H9 (cell line): ENCODE data around the gene SLC26A5. TPM values are rescaled to one million over a fixed set of nuclear protein-coding genes. Genes with fewer than 3 reads are reported as not detected.

Experiments used
- DNase-seq: peaks from one replicate; pipeline ENCODE4 v3.0.0-alpha.2; 2017
- H2AFZ ChIP-seq: one replicate; pipeline ENCODE4 v1.6.1; 2013; ENCODE audit warnings: mild to moderate bottlenecking, low read length, control low read depth, moderate library complexity
- H2AK5ac ChIP-seq: 2 replicates; pipeline ENCODE4 v1.6.1; 2013; ENCODE audit warnings: low read length, control low read depth, mixed read lengths; ENCODE audit not compliant: insufficient read length
- H2BK120ac ChIP-seq: one replicate; pipeline ENCODE4 v1.6.1; 2013; ENCODE audit warnings: low read depth, mild to moderate bottlenecking, low read length, control low read depth, inconsistent platforms; ENCODE audit not compliant: poor library complexity, severe bottlenecking
- H2BK12ac ChIP-seq: 2 replicates; pipeline ENCODE4 v1.6.1; 2013; ENCODE audit warnings: low read length, control low read depth, mixed read lengths, low read depth; ENCODE audit not compliant: insufficient read length
- H2BK15ac ChIP-seq: 2 replicates; pipeline ENCODE4 v1.6.1; 2013; ENCODE audit warnings: low read depth, low read length, control low read depth
- H2BK20ac ChIP-seq: one replicate; pipeline ENCODE4 v1.6.1; 2013; ENCODE audit warnings: low read depth, mild to moderate bottlenecking, low read length, control low read depth, inconsistent platforms; ENCODE audit not compliant: poor library complexity, severe bottlenecking
- H2BK5ac ChIP-seq: 2 replicates; pipeline ENCODE4 v1.6.1; 2013; ENCODE audit warnings: low read length, control low read depth, mixed read lengths; ENCODE audit not compliant: insufficient read length
- H3K14ac ChIP-seq: 2 replicates; pipeline ENCODE4 v1.6.1; 2013; ENCODE audit warnings: low read length, control low read depth; ENCODE audit not compliant: insufficient read depth
- H3K18ac ChIP-seq: 2 replicates; pipeline ENCODE4 v1.6.1; 2013; ENCODE audit warnings: low read depth, mild to moderate bottlenecking, mixed read lengths, low read length, control low read depth; ENCODE audit not compliant: insufficient read length
- H3K23ac ChIP-seq: 2 replicates; pipeline ENCODE4 v1.6.1; 2013; ENCODE audit warnings: low read length, control low read depth, mixed read lengths, low read depth; ENCODE audit not compliant: insufficient read length
- H3K23me2 ChIP-seq: 2 replicates; pipeline ENCODE4 v1.6.1; 2013; ENCODE audit warnings: low read depth, mild to moderate bottlenecking, mixed read lengths, low read length, control low read depth; ENCODE audit not compliant: insufficient read length, poor library complexity, severe bottlenecking
- H3K27ac ChIP-seq: 2 replicates; pipeline ENCODE4 v1.5.1; 2013; ENCODE audit warnings: low read length, control low read depth, mixed read lengths, low read depth; ENCODE audit not compliant: insufficient read length
- H3K27me3 ChIP-seq: 2 replicates; pipeline ENCODE4 v1.6.1; 2013; ENCODE audit warnings: low read length, control low read depth, inconsistent platforms; ENCODE audit not compliant: insufficient read depth
- H3K4ac ChIP-seq: 2 replicates; pipeline ENCODE4 v1.6.1; 2013; ENCODE audit warnings: low read depth, mild to moderate bottlenecking, control low read depth, inconsistent platforms, low read length, moderate library complexity
- H3K4me1 ChIP-seq: 2 replicates; pipeline ENCODE4 v1.6.1; 2013; ENCODE audit warnings: low read length, control low read depth, inconsistent platforms; ENCODE audit not compliant: insufficient read depth
- H3K4me2 ChIP-seq: 2 replicates; pipeline ENCODE4 v1.6.1; 2013; ENCODE audit warnings: low read length, control low read depth, mixed read lengths; ENCODE audit not compliant: insufficient read length, insufficient read depth
- H3K56ac ChIP-seq: 2 replicates; pipeline ENCODE4 v1.6.1; 2013; ENCODE audit warnings: low read depth, mild to moderate bottlenecking, mixed read lengths, low read length, control low read depth; ENCODE audit not compliant: insufficient read length
- H3K79me1 ChIP-seq: 2 replicates; pipeline ENCODE4 v1.6.1; 2013; ENCODE audit warnings: low read depth, mild to moderate bottlenecking, moderate library complexity, low read length, control low read depth, inconsistent platforms; ENCODE audit not compliant: insufficient read depth, poor library complexity, severe bottlenecking
- H3K79me2 ChIP-seq: 2 replicates; pipeline ENCODE4 v1.6.1; 2013; ENCODE audit warnings: low read length, control low read depth, inconsistent platforms; ENCODE audit not compliant: insufficient read depth
- H3K9ac ChIP-seq: 2 replicates; pipeline ENCODE4 v1.6.1; 2013; ENCODE audit warnings: low read length, control low read depth, mixed read lengths; ENCODE audit not compliant: insufficient read length; ENCODE audit errors: extremely low read depth
- H3K9me3 ChIP-seq: one replicate; pipeline ENCODE4 v1.6.1; 2013; ENCODE audit warnings: low read depth, low read length, inconsistent platforms; ENCODE audit not compliant: control insufficient read depth
- H3T11ph ChIP-seq: one replicate; pipeline ENCODE4 v1.6.1; 2013; ENCODE audit warnings: mild to moderate bottlenecking, low read length, control low read depth, inconsistent platforms
- H4K20me1 ChIP-seq: one replicate; pipeline ENCODE4 v1.6.1; 2013; ENCODE audit not compliant: control insufficient read depth, insufficient read length, insufficient read depth
- H4K5ac ChIP-seq: 2 replicates; pipeline ENCODE4 v1.6.1; 2013; ENCODE audit warnings: low read depth, mild to moderate bottlenecking, mixed read lengths, low read length, control low read depth; ENCODE audit not compliant: insufficient read length
- H4K8ac ChIP-seq: replicated peaks from 2 replicates; pipeline ENCODE4 v1.6.1; 2013; ENCODE audit warnings: low read length, control low read depth, mixed read lengths, low read depth; ENCODE audit not compliant: insufficient read length
- H4K91ac ChIP-seq: 2 replicates; pipeline ENCODE4 v1.6.1; 2013; ENCODE audit warnings: low read depth, mild to moderate bottlenecking, moderate library complexity, mixed read lengths, low read length, control low read depth; ENCODE audit not compliant: insufficient read length
- H3K27ac Mint-ChIP-seq, 3 experiments: 2 replicates in 2 of 3; 3 replicates in 1 of 3; pipeline ENCODE4 v1.8.0; 2020 to 2021; ENCODE audit warnings: mixed read lengths in 3 of 3, mild to moderate bottlenecking in 1 of 3, moderate library complexity in 1 of 3
- H3K27me3 Mint-ChIP-seq: 2 replicates; pipeline ENCODE4 v1.8.0; 2021; ENCODE audit warnings: low read depth, mild to moderate bottlenecking, moderate library complexity, mixed read lengths
- H3K36me3 Mint-ChIP-seq, 3 experiments: 2 replicates in 2 of 3; 3 replicates in 1 of 3; pipeline ENCODE4 v1.8.0; 2020 to 2021; ENCODE audit warnings: low read depth in 3 of 3, mixed read lengths in 3 of 3; ENCODE audit not compliant: insufficient read depth in 1 of 3
- H3K4me1 Mint-ChIP-seq, 2 experiments: 2 replicates each; pipeline ENCODE4 v1.8.0; 2020; ENCODE audit warnings: mixed read lengths in 2 of 2
- H3K4me3 Mint-ChIP-seq, 2 experiments: 2 replicates in 1 of 2; 3 replicates in 1 of 2; pipeline ENCODE4 v1.8.0; 2020 to 2021; ENCODE audit warnings: mild to moderate bottlenecking in 2 of 2, mixed read lengths in 2 of 2, moderate library complexity in 1 of 2
- H3K9me3 Mint-ChIP-seq, 2 experiments: 2 replicates in 1 of 2; 3 replicates in 1 of 2; pipeline ENCODE4 v1.8.0; 2020; ENCODE audit warnings: mild to moderate bottlenecking in 2 of 2, mixed read lengths in 2 of 2, moderate library complexity in 1 of 2
- WGBS: extraction: QIAGEN DNeasy Blood & Tissue Kit; methylation state at CpG from one replicate; pipeline ENCODE4 v1.1.7; 2013; ENCODE audit warnings: missing lambda C conversion rate, low lambda C conversion rate, mixed read lengths; ENCODE audit not compliant: insufficient read length; ENCODE audit errors: extremely low coverage; 5-methylcytosine and 5-hydroxymethylcytosine counted together
- total RNA-seq: library from RNA; stranded (reverse); gene quantifications from 2 replicates; pipeline ENCODE4 v1.2.1, GENCODE V29; 2021
- TF ChIP-seq, protein P1 (sequence below): fragments of 200-600 bp; sonication (generic); conservative IDR thresholded peaks from 3 replicates; pipeline ENCODE4 v1.8.0; 2021; ENCODE audit warnings: antibody characterized with exemption, mild to moderate bottlenecking

The SLC26A5 gene
- total RNA-seq, 1 experiment from 2014 or later: not detected

DNA sequence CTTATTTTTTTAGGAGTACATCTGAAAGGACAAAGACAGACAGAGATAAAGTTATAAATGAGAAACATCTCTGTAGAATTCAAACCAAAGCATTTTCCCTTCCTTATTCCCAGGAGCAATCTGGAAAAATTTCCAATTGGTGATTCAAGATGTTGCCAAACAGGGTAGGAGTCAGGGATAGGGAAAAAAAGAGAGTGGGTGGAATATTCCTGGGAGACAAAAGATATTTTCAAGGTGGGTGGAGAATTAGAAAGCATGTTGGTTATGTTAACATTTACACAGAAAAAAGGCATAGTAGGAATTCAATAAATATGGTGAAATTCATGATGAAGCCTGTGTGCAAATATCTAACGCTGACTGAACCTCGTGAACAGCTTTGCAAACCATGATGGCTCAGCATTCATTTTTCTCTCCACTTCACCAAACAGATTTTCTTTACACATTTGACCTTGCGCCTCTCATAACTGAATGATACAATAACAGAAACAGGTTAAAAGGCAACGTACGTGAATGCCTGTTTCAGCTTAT, 25.1 kb downstream of the SLC26A5 start:
- H3K9me3 Mint-ChIP-seq: peaks cover 2% of the 10 kb centered on the region in 2 experiments; a peak in 3 of 5 replicates
- Histone ChIP-seq H3K18ac (no peak overlapping the region), H2BK5ac (no peak overlapping the region), H3K4ac (no peak overlapping the region), H2BK12ac (no peak overlapping the region), H3K9me3 (no peaks in the 10 kb centered on the region), H3K27me3 (no peaks in the 10 kb centered on the region), H3K23ac (no peak overlapping the region), H2BK20ac (no peak overlapping the region), H3K79me1 (no peaks in the 10 kb centered on the region), H2BK15ac (no peak overlapping the region), H4K8ac (no peak overlapping the region), H3K4me1 (no peaks in the 10 kb centered on the region), H2AK5ac (no peak overlapping the region), H2BK120ac (no peak overlapping the region), H4K20me1 (no peaks in the 10 kb centered on the region), H4K5ac (no peak overlapping the region), H4K91ac (no peak overlapping the region), H2AFZ (no peak overlapping the region), H3K56ac (no peak overlapping the region), H3K23me2 (no peaks in the 10 kb centered on the region), H3K4me2 (no peak overlapping the region), H3K9ac (no peak overlapping the region), H3T11ph (no peak overlapping the region), H3K79me2 (no peaks in the 10 kb centered on the region), H3K14ac (no peak overlapping the region), H3K27ac (no peak overlapping the region)
- H3K27ac Mint-ChIP-seq: no peak overlapping the region
- DNase-seq: no peak
- peaks cover 2% of the 10 kb centered on the region; the same call in 1 of the 2 replicates for H3K27me3 Mint-ChIP-seq
- no CpG with 5 or more reads among the region's 5 CpGs for WGBS
- TF ChIP-seq, protein P1, sequence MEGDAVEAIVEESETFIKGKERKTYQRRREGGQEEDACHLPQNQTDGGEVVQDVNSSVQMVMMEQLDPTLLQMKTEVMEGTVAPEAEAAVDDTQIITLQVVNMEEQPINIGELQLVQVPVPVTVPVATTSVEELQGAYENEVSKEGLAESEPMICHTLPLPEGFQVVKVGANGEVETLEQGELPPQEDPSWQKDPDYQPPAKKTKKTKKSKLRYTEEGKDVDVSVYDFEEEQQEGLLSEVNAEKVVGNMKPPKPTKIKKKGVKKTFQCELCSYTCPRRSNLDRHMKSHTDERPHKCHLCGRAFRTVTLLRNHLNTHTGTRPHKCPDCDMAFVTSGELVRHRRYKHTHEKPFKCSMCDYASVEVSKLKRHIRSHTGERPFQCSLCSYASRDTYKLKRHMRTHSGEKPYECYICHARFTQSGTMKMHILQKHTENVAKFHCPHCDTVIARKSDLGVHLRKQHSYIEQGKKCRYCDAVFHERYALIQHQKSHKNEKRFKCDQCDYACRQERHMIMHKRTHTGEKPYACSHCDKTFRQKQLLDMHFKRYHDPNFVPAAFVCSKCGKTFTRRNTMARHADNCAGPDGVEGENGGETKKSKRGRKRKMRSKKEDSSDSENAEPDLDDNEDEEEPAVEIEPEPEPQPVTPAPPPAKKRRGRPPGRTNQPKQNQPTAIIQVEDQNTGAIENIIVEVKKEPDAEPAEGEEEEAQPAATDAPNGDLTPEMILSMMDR: no peak
- no peaks in the 10 kb centered on the region for H3K4me1 Mint-ChIP-seq
- H3K4me3 Mint-ChIP-seq: no peak overlapping the region
- H3K36me3 Mint-ChIP-seq: no peaks in the 10 kb centered on the region
